Sigmoid colon (tissue), 4 donors: ENCODE measurements around the gene PTPDC1.

ENCODE experiments used
- EP300 ChIP-seq, 4 donors: sonication (generic); formaldehyde crosslinking; IDR thresholded peaks; one replicate each; pipeline ENCODE4 v1.6.1; 2017; ENCODE audit warnings: antibody characterized with exemption in 4 of 4
- POLR2A ChIP-seq, 2 donors: fragments of 450-650 bp; IDR thresholded peaks; one replicate each; pipeline ENCODE4 v1.6.1; 2016; ENCODE audit warnings: antibody characterized with exemption in 2 of 2, mild to moderate bottlenecking in 2 of 2, moderate library complexity in 2 of 2

- TF ChIP-seq EP300 (IDR thresholded peaks at IDR 0.05) (no peak), POLR2A (IDR thresholded peaks at IDR 0.05) (no peak)
Observed at GRCh38 chr9:94150279-94150828, 66.1 kb downstream of the PTPDC1 start.
